Activated T-cell treated with anti-CD3 and anti-CD28 coated beads for 1 hour (primary cell): ENCODE data around the gene FAM222B.
A peak's percentile ranks its signal among the peaks of the same experiment; 100 is the strongest.
"Not testable (repeated sequence)": the region's sequence is repeated elsewhere in the genome, so short reads cannot be mapped to it uniquely, and the experiment has no call there.

ENCODE experiments used
- DNase-seq: peaks from one replicate; pipeline ENCODE4 v3.0.0-alpha.2; 2020; ENCODE audit warnings: low read depth

Gene FAM222B

DNA sequence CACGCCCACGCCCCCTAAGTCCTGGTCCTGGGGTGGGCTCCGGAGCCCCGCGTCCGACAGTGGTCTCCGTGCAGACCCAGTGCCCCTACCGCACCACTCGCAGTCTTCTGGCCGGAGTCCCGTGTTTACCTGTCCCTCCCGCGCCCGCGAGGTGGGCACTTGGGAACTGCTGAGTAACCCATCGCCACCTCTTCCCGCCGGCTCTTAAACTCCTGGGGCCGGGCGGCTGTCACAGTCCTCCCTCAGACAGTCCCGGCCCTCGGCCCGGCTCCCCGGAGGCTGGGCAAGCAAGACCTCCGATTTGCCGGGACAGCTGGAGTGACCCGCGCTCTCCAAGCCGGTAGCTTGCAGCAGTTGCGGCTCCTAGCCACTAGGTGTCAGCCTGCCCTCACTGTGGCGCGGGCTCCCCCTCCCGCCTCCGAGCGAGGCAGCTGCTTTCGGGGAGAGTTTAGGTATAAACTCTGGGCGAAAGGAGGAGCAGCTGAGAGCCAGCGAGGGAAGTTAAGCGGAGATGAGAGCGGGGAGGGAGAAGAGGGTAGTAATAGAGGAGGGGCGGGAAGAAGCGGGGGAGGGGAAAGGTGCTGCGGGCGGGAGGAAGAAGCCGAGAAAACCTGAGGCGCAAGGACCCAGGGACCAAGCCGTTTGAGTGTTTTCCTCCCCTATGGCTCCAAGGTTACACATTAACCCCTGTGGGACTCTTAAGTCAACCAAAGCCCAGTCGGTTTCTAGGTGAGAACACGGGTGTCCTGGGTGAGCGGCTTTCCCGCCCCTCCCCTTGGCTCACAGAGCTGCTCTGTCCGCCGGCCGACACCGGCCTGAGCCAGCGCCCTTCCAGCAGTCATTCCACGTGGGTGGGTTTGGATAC is 115.7 kb downstream of the FAM222B start:
- peak; percentile 87 for DNase-seq

DNA sequence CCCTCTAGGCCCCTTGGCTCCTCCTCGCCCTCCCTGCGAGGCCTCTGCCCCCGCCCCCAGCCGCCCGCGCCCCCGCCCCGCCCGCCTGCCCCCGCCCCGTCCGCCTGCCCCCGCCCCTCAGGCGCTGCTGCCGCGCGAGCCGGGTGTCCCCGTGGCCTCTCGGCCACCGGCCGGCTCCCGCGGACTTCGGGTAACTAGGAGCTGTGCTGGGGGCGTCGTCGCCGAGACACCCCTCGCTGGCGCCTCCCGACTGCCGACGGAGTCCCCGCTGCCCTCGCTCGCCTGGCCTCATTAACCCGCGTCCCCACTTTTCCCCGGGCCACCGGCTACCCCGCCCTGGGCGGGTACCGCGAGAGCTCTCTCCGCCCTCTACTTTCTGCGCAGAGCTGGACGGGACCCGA is 116.4 kb downstream of the FAM222B start, which contains the start of gene TLCD1:
TSS of gene TLCD1 (minus strand) at position 8 of the 401 bp plus-strand sequence. CDS start 136 bp downstream, outside the sequence.
- DNase-seq: peak; percentile 42

DNA sequence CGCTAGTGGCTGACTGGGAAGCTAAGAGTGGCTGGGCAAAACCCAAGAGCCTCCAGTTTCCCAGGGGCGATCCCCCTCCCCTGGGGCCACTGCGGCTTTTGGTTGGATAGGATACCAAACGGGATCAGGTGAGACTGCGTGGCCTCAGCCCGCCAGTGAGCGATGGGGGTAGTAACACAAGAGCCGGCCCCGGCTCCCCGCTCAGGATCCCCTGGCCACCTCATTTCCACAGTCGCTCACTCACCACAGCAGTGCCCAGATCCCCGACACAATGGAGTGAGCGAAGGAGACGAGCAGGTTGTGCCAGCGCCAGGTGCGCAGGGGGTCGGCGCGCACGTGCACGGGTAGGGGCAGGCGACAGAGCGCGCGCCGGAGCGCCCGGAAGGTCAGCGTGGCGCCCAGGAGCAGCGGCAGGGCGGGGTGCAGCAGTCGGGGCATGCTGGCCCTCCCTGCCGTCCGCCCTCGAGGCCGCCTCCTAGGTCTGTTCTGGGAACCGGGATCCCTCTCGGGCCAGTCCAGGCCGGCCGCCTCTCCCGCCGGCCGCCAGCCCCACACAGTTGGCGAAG is 116.8 kb downstream of the FAM222B start:
- DNase-seq: peak; percentile 17

DNA sequence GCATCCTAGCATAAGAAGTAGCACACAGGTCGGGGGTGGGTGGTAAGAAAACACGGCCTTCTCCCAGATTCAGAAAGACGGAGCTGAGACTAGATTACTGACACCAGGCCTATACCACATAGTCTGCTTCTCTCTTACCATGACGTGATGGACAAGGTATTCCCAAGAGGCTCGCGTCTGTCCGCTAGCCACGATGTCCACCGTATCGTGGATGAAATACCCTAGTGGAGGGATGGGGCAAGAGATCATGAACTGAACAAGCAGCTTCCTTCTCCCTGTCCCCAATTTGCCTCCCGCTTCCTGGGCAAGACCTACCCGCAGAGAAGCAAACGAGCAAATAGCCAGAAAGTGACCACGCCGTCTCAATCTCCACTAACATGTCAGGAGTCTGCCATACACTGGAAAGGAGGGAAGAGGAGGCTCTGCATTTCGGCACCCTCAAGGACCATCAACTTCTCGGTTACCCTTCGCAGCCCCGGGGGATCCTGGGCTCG is 117.4 kb downstream of the FAM222B start:
- DNase-seq: no peak

DNA sequence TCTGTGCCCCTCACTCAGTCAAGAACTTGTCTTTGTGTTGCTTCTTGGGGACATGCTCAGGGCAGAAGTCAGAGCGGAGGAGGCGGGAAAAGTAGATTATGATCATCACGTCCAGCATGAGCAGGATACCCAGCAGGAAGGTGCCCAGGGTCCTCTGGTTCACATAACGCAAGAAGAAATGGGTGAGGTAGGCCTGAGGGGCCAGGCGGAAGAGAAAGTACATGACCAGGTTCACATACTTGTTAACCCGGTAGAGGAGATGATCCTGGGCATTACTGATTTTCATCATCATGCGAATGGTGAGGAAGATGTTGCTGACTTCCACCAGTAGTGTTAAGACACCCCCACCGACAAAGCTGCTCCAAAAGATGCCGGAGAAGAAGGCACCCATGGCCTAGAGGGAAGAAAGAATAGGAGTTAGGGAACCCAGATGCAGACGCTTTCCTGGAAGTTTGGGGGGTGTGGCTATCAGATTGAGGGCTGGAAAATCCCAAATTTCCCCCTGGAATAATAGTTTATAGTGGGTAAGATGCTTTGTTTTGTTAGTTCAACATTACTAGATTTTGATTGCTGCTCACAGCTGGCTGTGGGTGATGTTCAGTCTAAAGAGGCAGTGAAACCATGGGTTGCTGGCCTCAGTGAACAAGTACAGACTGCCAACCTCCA is 118.0 kb downstream of the FAM222B start:
- no peak for DNase-seq

DNA sequence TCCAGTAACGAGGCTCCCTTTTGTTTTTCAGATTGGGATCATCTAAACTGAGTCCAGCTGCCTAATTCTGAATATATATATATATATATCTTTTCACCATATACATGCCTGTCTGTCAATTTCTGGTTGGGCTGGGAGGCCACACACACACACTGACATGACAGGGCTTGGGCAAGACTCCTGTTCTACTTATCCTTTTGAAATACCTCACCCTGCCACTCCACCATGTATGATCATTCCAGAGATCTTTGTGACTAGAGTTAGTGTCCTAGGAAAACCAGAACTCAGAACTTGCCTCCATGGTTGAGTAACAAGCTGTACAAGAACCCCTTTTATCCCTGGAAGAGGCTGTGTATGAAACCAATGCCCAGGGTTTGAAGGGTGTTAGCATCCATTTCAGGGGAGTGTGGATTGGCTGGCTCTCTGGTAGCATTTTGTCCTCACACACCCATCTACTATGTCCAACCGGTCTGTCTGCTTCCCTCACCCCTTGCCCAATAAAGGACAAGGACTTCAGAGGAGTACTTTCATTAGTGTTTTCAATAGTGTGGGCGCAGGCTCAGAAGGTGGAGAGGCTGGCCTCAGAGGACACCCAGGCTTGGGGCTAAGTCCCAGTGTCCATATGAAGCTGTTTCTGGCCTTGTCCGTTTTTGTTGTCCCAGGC is 118.6 kb downstream of the FAM222B start:
- DNase-seq: not testable (repeated sequence)

DNA sequence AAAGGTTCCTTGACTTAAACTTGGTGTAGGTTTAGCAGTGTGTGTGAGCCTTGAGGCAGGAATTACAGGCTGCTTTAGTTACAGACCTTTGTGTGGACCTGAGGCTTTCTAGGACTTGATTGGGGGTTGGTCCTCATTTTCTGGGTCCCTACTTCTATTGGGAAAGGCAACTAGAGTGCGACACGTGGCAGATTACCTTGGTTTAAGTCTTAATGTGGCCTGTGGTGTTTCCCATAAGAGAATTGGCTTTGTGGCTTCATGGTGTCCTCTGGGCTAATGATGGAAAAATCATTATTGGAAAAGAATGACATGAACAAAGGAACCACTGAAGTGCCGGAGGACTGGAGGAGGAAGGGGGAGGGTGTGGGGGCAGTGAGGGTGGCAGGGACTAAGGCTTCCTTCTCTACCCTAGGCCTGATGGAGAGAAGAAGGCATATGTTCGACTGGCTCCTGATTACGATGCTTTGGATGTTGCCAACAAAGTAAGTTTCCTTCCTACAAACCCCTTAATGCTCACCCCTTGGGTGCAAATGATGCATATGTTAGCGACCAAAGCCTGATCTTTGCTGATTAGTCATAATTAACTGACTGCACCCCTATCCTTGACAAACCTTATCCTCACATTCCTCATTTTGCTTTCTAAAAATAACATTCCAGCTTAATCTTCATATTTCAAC is 119.3 kb downstream of the FAM222B start:
- DNase-seq: no peak

DNA sequence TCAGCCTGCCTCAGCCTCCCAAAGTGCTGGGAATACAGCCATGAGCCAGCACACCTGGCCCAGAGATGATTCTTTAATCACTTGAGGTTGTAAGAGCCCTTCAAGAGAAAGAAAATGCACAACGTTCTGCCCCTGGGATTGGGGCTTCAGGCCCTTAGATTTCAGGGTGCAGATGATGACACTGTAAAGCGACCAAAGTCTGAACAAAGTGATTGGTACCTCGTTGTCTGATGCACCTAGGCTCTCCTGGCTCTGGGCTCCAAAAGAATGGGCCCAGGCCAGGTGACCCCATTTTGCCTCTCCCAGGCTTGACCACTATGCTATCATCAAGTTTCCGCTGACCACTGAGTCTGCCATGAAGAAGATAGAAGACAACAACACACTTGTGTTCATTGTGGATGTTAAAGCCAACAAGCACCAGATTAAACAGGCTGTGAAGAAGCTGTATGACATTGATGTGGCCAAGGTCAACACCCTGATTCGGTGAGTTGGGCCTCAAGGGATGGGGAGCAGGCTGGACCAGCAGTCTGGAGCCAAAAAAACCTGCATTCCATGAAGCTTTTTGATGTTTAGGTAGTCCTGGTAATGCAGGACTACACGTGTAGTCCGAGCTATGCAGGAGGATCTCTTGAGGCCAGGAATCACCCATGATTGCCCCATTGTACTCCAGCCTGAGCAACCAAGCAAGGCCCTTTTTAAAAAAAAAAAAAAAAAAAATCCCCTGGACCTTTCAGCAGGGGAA is 120.0 kb downstream of the FAM222B start:
- DNase-seq: no peak

DNA sequence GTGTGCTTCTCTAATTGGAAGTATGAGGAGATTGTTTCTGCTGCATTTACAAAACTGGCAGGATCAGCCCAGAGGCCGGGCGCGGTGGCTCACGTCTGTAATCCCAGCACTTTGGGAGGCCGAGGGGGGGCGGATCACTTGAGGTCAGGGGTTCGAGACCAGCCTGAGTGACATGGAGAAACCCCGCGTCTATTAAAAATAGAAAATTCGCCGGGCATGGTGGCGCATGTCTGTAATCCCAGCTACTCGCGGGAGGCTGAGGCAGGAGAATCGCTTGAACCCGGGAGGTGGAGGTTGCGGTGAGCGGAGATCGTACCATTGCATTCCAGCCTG is 121.6 kb downstream of the FAM222B start:
- not testable (repeated sequence) for DNase-seq

DNA sequence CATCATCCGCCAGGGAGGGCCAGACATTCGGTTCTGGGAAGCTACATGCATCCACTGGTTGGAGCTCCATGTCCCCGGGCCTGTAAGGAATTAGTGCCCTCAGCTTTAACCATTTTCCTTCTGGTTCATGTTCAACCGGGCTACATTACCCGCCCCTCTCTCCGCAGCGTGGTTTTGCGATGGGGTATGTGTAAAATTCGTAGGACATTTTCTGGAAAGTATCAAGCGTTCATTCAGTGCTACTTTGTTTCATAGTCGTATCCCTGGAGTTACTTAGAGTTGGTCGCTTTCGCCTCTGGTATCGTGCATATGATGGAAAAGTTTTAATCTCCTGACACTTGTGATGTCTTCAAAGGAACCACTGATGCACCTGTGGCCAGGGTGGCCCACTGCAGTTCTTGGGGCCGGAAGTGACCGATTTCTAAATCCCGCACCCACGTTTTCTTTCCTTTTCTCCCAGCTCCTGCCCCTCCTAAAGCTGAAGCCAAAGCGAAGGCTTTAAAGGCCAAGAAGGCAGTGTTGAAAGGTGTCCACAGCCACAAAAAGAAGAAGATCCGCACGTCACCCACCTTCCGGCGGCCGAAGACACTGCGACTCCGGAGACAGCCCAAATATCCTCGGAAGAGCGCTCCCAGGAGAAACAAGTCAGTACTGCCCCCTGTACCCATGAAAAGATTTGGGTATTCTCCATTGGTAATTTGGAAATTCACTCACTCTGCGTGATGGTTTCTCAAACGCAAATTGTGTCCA is 122.2 kb downstream of the FAM222B start:
- DNase-seq: no peak

DNA sequence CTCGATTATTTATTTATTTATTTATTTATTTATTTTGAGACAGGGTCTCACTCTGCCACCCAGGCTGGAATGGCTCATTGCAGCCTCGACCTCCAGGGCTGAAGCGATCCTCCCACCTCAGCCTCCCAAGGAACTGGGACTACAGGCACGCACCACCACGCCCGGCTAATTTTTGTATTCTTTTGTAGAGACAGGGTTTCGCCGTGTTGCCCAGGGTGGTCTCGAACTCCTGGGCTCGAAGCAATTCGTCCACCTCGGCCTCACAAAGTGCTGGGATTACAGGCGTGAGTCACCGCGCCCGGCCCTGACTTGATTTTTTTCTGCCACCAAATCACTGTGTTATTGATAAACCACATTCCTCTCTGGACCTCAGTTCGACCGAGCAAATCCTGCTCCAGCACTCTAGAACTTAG is 123.6 kb downstream of the FAM222B start:
- no peak for DNase-seq

DNA sequence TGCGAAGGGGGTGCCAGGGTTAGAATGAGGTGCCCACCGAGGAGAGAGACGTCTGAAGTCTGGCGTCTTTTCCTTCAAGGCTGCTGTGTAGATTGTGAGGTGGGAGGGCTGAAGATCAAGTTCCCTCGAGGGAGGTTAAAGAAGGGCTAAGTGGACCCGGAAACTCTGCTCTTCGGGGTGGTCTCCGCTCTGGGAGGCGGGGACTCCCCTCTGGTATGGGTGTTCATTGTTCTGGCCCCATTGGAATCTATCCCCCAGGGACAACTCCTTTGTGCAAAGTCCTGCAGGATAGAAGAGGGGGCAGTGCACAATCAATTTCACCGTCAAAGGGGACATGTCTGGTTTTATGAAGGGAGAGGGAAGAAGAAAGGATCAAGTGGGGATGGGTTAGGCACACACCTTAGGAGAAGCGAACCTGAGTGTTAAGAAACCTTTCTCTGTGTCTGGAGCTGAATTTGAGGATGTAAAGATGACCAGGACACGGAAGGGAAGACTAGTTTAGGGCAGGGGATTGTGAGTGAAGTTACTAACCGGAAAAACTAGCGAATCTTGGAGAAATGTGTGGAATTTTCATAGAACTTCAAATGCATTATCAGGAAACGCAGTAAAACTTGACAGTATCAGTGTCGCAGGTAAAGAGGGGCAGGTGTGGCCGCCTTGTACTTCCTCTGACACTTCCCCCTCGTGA is 124.1 kb downstream of the FAM222B start:
- no peak for DNase-seq

DNA sequence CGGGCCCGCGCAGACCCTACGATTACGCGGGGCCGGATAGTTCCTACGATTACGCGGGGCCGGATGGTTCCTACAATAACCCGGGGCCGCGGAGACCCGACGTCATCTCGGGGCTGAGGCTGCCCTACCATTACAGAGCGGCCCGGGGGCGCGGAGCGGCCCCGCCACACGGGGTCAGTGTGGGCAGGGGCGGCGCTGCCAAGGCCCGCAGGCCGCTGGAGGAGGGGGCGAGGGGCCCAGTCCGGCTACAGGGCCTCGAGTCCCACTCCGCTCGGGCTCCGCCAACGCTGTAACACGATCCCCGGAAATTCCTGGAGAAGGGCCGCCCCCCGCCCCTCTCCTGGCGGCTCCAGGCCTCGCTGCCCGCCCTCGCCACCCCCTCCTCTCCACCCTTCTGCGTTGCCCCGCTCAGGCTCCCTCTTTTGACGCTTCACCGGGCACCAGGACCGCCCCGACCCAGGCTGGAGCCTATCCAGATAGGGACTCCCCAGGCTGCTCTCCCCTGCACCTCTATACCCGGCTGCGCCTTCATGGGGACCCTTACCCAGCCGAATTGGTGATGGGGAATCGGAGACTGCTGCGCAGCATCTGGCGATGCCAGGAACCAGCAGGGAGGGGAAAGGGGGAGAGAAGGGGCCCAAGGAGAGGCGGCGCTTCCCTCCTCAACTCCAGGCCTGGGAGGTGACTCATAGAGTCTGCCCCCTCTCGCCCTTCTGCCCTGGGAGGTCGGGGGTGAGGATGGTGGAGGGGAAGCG is 124.8 kb downstream of the FAM222B start, which contains the start of gene RAB34:
TSS of gene RAB34 (minus strand) at position 291 of the 755 bp plus-strand sequence. CDS start 602 bp downstream, outside the sequence.
- DNase-seq: no peak

DNA sequence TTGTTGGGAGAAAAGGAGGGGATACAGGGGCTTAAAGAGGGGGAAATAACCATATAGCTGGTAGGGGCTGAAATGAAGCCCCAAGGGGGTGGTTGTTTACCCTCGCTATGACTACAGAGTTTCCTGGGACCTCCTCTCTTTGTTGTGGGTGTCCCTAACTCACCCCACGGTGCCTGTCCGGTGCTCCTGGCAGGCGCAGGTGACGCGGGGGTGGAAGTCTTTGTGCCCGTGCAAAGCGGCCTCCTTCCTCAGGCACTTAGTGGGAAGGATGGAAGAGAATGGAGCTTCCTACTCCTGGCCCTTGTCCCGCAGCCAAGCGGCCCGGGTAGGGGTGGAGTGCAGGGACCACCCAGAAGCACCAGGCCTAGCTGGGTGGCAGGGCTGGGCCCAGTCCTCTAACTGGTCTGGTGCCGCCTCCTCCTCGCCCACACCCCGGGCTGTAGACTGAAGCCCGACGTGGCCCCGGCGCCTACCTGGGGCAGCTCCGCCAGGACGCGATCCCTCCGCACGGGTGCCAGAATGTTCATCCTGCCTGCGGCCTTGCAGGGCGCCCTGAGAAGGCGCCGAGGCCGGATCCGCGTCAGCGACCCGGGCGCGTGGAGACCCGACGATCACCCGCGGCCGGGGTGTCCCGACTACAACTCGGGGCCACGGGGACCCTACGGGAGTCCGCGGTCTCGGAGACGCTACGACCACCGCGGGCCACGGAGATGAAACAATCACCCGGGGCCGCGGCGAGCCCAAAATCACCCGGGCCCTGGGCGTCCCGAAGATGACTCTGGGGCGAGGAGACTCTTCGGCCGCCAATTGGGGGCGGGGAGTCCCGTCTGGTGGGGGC is 125.6 kb downstream of the FAM222B start:
- no peak for DNase-seq

DNA sequence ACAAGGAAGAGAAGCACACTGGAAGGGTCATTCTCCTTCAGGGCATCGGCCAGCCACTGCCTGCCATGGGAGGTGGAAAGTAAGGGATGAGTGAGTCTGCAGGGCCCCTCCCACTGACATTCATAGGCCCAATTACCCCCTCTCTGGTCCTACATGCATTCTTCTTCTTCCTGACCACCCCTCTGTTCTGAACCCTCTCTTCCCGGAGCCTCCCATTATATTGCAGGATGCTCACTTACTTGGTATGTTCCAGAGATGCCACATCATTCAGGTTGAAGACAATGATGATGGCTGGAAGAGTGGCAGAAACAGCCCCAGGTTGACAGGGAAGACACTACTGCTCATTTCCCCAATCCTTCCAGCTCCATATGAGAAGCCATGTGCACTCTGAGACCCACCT is 127.4 kb downstream of the FAM222B start:
- DNase-seq: no peak

DNA sequence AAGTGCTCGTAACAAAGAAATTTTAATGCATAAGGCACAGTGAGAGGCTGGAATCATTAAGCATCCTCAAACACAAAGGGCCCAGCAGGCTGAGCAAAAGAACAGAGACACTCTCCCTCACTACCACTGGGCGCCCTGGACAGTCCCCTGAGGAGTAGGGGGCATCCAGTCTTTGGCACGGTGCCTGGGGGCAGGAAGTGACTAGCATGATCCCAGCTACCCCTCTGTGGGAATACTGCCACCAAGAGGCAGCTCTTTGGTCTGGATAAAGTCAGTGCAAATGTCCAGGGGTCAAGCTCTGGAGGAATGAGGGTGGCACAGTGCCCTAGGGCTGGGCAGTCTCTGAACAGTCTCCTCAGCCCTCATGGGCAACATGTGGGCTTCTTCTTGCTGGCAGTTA is 128.3 kb downstream of the FAM222B start:
- DNase-seq: no peak

DNA sequence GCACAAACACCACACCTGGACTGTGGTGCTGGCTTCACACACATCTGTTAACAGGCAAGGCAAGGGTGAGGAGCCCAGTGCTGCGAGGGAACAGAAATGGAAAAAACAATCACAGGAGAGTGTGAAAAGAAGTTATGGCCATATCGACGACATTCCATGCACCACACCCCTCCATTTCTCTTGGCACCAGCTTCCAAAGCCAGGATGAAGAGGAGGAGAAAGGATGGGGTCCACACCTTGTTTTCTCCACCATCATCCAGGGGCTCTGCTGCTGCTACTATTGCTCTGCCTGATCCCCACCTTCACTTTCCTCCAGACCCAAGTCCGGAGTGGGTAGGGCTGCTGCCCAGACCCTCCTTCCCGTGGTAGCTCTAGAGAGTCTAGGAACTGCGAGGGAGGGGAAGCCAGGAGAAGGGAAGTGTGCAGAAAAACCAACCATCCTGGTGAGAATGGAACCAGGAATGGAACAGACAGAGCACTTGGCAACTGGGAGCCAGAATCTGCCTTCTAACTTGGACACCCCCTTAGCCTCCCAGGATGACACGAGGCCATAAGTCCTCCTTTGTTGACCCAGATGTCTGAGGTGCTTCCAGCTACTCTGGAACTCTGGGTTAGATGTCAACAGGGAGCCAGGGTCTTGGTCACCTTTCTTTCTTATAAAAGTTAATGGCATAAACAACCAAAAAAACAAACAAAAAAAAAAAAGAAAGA is 129.7 kb downstream of the FAM222B start:
- DNase-seq: no peak
